Smooth muscle cell of the brain vasculature (primary cell): ENCODE measurements around the gene FOXRED2.

ENCODE experiments used
- DNase-seq: peaks from one replicate; pipeline ENCODE4 v3.0.0-alpha.2; 2012; ENCODE audit warnings: low read depth, low spot score

FOXRED2 gene

DNA sequence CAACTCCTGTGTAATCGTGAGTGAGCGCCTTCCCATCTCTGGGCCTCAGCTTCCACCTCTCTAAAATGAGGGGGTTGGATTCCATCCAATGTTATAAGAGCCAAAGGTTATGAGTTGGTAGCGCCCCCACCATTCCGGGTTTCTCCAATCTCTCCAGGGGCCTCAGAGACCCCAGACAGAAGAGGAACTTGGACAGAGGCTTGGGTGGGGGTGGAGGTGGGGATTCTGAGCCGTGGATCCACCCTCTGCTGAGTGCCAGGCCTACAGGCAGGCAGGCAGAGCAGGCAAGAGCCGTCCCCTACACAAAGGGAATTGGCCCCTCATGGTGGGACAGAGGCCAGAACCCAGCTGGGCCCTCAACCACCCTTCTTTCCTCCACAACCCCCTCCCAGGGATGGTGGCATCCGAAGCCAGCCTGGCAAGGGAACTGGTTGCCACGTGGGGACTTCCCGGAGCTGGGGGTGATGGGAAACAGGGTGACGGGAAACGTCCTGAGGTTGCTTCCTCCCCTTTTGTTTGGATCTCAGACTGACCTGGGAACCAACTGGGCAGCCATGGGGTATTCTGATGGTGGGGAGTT lies 57.2 kb downstream of the FOXRED2 start:
- DNase-seq, result no peak

DNA sequence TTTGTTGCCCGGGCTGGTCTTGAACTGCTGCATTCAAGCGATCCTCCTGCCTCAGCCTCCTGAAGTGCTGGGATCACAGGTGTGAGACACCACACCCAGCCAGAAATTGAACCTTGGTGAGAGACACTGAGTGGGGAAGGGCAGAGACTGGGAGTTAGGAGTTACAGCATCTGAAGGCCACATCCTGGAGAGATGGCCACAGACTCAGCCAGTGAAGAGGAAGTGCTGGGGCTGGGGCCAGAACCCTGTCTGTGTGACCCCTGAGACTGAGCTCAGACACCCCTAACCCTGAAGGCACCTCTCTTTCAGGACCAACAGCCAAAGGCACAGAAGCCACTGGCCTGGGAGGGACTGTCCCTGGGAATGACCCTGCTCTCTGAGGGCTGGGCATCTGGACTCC lies 59.2 kb downstream of the FOXRED2 start:
- DNase-seq, result no peak

DNA sequence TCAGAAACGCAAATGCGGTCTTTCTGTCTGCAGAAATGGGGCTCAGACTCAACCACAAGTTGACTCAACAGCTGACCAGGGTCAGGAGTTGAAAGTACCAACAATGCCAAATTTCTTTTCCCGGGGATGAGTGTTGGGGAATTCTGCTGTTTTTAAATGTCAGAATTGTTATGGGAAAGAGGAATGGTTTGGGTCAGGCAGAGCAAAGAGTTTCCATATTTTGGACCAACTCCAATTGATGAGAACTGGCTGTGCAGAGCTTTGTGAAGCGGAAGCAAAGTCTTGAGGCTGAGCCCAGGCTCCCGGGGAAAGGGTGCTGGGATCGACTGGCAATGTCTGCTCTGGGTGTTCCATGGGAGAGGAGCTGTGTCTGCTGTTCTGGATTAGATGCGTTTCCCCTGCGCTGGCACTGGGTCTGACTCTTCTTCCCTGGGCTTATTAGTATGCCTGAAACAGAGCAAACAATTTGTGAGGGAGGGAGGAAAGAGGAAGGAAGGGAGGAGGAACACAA lies 61.6 kb downstream of the FOXRED2 start:
- no peak for DNase-seq

DNA sequence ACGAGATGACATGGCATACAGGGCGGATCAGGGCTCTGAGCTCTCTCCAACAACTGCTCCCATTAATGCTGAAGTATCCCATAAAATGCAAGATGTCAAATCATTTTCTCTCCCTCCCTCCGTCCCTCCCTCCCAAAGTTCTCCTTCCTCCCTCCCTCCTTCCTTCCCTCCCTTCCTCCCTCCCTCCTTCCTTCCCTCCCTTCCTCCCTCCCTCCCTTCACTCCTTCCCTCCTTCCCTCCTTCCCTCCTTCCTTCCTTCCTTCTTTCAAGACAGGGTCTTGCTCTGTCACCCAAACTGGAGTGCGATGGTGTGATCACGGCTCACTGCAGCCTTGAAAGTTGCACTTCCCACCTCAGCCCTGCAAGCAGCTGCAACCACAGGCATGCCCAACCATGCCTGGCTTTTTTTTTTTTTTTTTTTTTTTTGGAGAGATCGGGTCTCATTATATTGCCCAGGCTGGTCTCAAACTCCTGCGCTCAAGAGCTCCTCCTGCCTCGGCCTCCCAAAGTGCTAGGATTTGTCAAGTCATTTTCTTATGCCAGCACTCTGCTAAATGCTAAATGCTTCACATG lies 63.6 kb downstream of the FOXRED2 start:
- no peak for DNase-seq

GRCh38 chr22:36442506-36443197 lies 64.2 kb downstream of the FOXRED2 start:
- DNase-seq, result no peak

DNA sequence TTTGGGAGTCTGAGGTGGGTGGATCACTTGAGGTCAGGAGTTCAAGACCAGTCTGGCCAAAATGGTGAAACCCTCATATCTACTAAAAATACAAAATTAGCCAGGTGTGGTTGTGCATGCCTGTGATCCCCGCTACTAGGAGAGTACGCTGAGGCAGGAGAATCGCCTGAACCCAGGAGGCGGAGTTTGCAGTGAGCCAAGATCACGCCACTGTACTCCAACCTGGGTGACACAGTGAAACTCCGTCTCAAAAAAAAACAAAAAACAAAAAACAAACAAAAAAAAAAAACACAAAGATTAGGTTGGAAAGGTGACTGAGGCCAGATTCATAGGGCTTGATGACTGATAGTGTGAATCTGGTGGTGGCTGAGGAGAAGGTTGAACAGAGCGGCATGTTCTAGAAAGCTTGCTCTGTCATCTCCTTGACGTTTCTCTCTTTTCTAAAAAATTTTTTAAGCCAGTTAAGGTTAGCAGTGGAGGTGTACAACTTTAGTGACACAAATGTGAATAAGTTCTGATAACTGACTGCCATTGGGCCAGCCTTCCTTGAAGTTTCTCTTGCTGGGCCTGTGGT lies 66.3 kb downstream of the FOXRED2 start:
- no peak for DNase-seq

GRCh38 chr22:36439481-36440271 lies 67.2 kb downstream of the FOXRED2 start:
- DNase-seq, result peak; percentile 77
